ENCODE data around the gene SAP30. TPM values are rescaled to one million over a fixed set of nuclear protein-coding genes. Genes with fewer than 3 reads are reported as not detected.

SAP30 gene
- polyA plus RNA-seq, 1 donor from 2014 or later: 58.3 TPM

GRCh38 chr4:173404296-173404865 lies 33.6 kb downstream of the SAP30 start:
- no peaks in the 10 kb centered on the region for H3K27me3 ChIP-seq (ENCODE audit: insufficient read depth, low read depth, low read length)
- no peak overlapping the region for H3K27ac ChIP-seq (ENCODE audit: low read length)
- TF ChIP-seq EP300 (conservative IDR thresholded peaks at IDR 0.05; ENCODE audit: poor library complexity, severe bottlenecking) (no peak), MXI1 (conservative IDR thresholded peaks at IDR 0.05; ENCODE audit: poor library complexity, severe bottlenecking) (no peak), TAF1 (IDR thresholded peaks at IDR 0.05; ENCODE audit: low read depth) (no peak), EZH2 (IDR thresholded peaks at IDR 0.05; ENCODE audit: borderline replicate concordance, insufficient read depth, low read length, poor library complexity, severe bottlenecking) (no peak), POLR2AphosphoS5 (IDR thresholded peaks at IDR 0.05) (no peak), RAD21 (conservative IDR thresholded peaks at IDR 0.05) (no peak), SMC3 (conservative IDR thresholded peaks at IDR 0.05; ENCODE audit: poor library complexity) (no peak)
- TF ChIP-seq, protein P1, sequence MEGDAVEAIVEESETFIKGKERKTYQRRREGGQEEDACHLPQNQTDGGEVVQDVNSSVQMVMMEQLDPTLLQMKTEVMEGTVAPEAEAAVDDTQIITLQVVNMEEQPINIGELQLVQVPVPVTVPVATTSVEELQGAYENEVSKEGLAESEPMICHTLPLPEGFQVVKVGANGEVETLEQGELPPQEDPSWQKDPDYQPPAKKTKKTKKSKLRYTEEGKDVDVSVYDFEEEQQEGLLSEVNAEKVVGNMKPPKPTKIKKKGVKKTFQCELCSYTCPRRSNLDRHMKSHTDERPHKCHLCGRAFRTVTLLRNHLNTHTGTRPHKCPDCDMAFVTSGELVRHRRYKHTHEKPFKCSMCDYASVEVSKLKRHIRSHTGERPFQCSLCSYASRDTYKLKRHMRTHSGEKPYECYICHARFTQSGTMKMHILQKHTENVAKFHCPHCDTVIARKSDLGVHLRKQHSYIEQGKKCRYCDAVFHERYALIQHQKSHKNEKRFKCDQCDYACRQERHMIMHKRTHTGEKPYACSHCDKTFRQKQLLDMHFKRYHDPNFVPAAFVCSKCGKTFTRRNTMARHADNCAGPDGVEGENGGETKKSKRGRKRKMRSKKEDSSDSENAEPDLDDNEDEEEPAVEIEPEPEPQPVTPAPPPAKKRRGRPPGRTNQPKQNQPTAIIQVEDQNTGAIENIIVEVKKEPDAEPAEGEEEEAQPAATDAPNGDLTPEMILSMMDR (IDR thresholded peaks at IDR 0.05; ENCODE audit: poor library complexity, severe bottlenecking): no peak
- TF ChIP-seq, protein P2, sequence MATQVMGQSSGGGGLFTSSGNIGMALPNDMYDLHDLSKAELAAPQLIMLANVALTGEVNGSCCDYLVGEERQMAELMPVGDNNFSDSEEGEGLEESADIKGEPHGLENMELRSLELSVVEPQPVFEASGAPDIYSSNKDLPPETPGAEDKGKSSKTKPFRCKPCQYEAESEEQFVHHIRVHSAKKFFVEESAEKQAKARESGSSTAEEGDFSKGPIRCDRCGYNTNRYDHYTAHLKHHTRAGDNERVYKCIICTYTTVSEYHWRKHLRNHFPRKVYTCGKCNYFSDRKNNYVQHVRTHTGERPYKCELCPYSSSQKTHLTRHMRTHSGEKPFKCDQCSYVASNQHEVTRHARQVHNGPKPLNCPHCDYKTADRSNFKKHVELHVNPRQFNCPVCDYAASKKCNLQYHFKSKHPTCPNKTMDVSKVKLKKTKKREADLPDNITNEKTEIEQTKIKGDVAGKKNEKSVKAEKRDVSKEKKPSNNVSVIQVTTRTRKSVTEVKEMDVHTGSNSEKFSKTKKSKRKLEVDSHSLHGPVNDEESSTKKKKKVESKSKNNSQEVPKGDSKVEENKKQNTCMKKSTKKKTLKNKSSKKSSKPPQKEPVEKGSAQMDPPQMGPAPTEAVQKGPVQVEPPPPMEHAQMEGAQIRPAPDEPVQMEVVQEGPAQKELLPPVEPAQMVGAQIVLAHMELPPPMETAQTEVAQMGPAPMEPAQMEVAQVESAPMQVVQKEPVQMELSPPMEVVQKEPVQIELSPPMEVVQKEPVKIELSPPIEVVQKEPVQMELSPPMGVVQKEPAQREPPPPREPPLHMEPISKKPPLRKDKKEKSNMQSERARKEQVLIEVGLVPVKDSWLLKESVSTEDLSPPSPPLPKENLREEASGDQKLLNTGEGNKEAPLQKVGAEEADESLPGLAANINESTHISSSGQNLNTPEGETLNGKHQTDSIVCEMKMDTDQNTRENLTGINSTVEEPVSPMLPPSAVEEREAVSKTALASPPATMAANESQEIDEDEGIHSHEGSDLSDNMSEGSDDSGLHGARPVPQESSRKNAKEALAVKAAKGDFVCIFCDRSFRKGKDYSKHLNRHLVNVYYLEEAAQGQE (IDR thresholded peaks at IDR 0.05; ENCODE audit: borderline replicate concordance): no peak
- H2AFZ ChIP-seq (ENCODE audit: low read depth, low read length): no peak overlapping the region
- no peaks in the 10 kb centered on the region for H4K20me1 ChIP-seq (ENCODE audit: insufficient read depth)
- no peak overlapping the region for H3K9ac ChIP-seq (ENCODE audit: low read length)
- no peak overlapping the region for H3K4me2 ChIP-seq (ENCODE audit: low read length)
- no peak overlapping the region for H3K4me3 ChIP-seq (ENCODE audit: low read length)
- H3K9me3 ChIP-seq (ENCODE audit: low read length): no peaks in the 10 kb centered on the region
- H3F3A ChIP-seq (ENCODE audit: insufficient read depth, low read length, poor library complexity, severe bottlenecking): no peaks in the 10 kb centered on the region
- H3K36me3 ChIP-seq (ENCODE audit: insufficient read depth, low read length): no peaks in the 10 kb centered on the region
- H3K9me2 ChIP-seq (ENCODE audit: insufficient read depth, low read length): no peaks in the 10 kb centered on the region
- H3K79me2 ChIP-seq (replicated peaks; ENCODE audit: insufficient read depth, low read length): no peaks in the 10 kb centered on the region

DNA sequence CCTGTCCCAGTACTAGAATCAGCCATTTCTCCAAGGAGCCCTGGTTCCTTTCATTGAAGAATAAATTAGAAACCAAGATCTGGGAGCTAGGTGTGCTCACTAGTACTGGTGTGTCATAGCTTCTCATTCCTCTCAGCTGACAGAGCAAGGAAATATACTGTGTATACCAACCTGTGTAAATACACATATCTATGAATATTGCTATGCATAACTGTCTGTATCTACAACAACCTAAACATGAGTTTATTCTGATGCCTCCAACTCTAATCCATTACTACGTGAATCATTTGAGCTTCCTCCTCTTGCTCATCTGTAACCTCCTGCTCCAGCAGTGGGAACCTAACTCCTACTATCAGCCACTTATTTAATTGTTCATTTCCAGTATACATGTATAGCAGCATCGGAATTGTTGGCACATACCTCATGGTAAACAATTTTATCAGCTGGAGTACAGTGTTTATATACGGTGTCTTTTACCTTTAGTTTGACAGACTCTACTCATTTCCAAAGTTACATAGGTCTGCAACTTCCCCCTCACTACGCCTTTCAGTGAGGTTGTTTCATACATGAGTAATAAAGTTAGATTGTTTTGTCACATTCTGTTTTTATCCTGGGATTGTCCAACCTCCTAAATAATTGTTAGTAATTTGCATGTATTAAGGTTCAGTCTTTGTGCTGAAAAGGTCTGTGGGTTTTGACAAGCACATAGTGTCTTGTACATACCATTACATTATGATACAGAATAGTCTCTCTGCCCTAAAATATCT lies 35.3 kb downstream of the SAP30 start:
- Histone ChIP-seq H3K4me3 (ENCODE audit: low read length) (no peak overlapping the region), H3K36me3 (ENCODE audit: insufficient read depth, low read length) (no peaks in the 10 kb centered on the region), H3K27me3 (ENCODE audit: insufficient read depth, low read depth, low read length) (no peaks in the 10 kb centered on the region), H3K4me2 (ENCODE audit: low read length) (no peak overlapping the region), H3K79me2 (replicated peaks; ENCODE audit: insufficient read depth, low read length) (no peaks in the 10 kb centered on the region), H4K20me1 (ENCODE audit: insufficient read depth) (no peaks in the 10 kb centered on the region), H2AFZ (ENCODE audit: low read depth, low read length) (no peak overlapping the region), H3F3A (ENCODE audit: insufficient read depth, low read length, poor library complexity, severe bottlenecking) (no peaks in the 10 kb centered on the region), H3K27ac (ENCODE audit: low read length) (no peak overlapping the region), H3K9me2 (ENCODE audit: insufficient read depth, low read length) (no peaks in the 10 kb centered on the region), H3K9ac (ENCODE audit: low read length) (no peak overlapping the region), H3K9me3 (ENCODE audit: low read length) (no peaks in the 10 kb centered on the region)
- TF ChIP-seq POLR2AphosphoS5 (IDR thresholded peaks at IDR 0.05) (no peak), TAF1 (IDR thresholded peaks at IDR 0.05; ENCODE audit: low read depth) (no peak), RAD21 (conservative IDR thresholded peaks at IDR 0.05) (no peak), EP300 (conservative IDR thresholded peaks at IDR 0.05; ENCODE audit: poor library complexity, severe bottlenecking) (no peak), MXI1 (conservative IDR thresholded peaks at IDR 0.05; ENCODE audit: poor library complexity, severe bottlenecking) (no peak), SMC3 (conservative IDR thresholded peaks at IDR 0.05; ENCODE audit: poor library complexity) (no peak), EZH2 (IDR thresholded peaks at IDR 0.05; ENCODE audit: borderline replicate concordance, insufficient read depth, low read length, poor library complexity, severe bottlenecking) (no peak)
- TF ChIP-seq, protein P2 (IDR thresholded peaks at IDR 0.05; ENCODE audit: borderline replicate concordance): no peak
- TF ChIP-seq, protein P1 (IDR thresholded peaks at IDR 0.05; ENCODE audit: poor library complexity, severe bottlenecking): no peak

Measured in neural cell (in vitro differentiated cells).